Naive B cell (primary cell): ENCODE data around the gene ASB16. TPM values are rescaled to one million over a fixed set of nuclear protein-coding genes. Genes with fewer than 3 reads are reported as not detected.
A peak's percentile ranks its signal among the peaks of the same experiment; 100 is the strongest.
"Not testable (repeated sequence)": the region's sequence is repeated elsewhere in the genome, so short reads cannot be mapped to it uniquely, and the experiment has no call there.

Source experiments
- ATAC-seq, 2 donors: fragments of 150-1000 bp; cut with Tn5 transposase; 2 replicates each; pipeline ENCODE4 v1.10.0; 2021; ENCODE audit warnings: low read depth in 2 of 2, mild to moderate bottlenecking in 2 of 2, moderate library complexity in 2 of 2
- DNase-seq: peaks from one replicate; pipeline ENCODE4 v3.0.0; 2022
- H3K27ac Mint-ChIP-seq, 6 donors: one replicate each; pipeline ENCODE4 v1.8.0; 2020 to 2022; ENCODE audit warnings: mild to moderate bottlenecking in 6 of 6, mixed read lengths in 6 of 6, moderate library complexity in 5 of 6, inconsistent platforms in 2 of 6
- H3K27me3 Mint-ChIP-seq, 3 donors: one replicate each; pipeline ENCODE4 v1.8.0; 2021 to 2022; ENCODE audit warnings: mixed read lengths in 3 of 3, mild to moderate bottlenecking in 1 of 3
- H3K36me3 Mint-ChIP-seq, 2 donors: one replicate each; pipeline ENCODE4 v1.8.0; 2020 to 2022; ENCODE audit warnings: mixed read lengths in 2 of 2, inconsistent platforms in 1 of 2, mild to moderate bottlenecking in 1 of 2
- H3K4me1 Mint-ChIP-seq, 3 donors: one replicate each; pipeline ENCODE4 v1.8.0; 2020 to 2022; ENCODE audit warnings: mixed read lengths in 3 of 3, inconsistent platforms in 1 of 3, mild to moderate bottlenecking in 1 of 3, moderate library complexity in 1 of 3
- H3K4me3 Mint-ChIP-seq, 8 donors: one replicate each; pipeline ENCODE4 v1.8.0; 2020 to 2022; ENCODE audit warnings: mild to moderate bottlenecking in 8 of 8, mixed read lengths in 8 of 8, moderate library complexity in 8 of 8, inconsistent platforms in 2 of 8
- H3K9me3 Mint-ChIP-seq, 7 donors: one replicate each; pipeline ENCODE4 v1.8.0; 2020 to 2022; ENCODE audit warnings: mixed read lengths in 7 of 7, mild to moderate bottlenecking in 5 of 7, inconsistent platforms in 2 of 7, moderate library complexity in 1 of 7
- polyA plus RNA-seq, 6 donors: library from polyadenylated mRNA; unstranded; fragments of 300-500 nt; fragmentation: Illumina TruSeq; gene quantifications; one replicate each; pipeline ENCODE4 v1.2.3, GENCODE V29; 2021; ENCODE audit warnings: low read depth in 6 of 6

Gene ASB16
- polyA plus RNA-seq: under 1 TPM in 4 of 6 donors, not detected in 2; 0.19 to 0.43 (median 0.31) TPM

GRCh38 chr17:44170499-44171201 is at the start of gene ASB16:
TSS of gene ASB16 (plus strand) at chr17:44170704. CDS start at chr17:44170790, 86 bp downstream.
- Mint-ChIP-seq H3K4me1 (peaks cover 12 to 20% (median 14%) of the 10 kb centered on the region in 3 donors), H3K27ac (peak within 1 kb of the TSS in 3 of 6 donors; percentile 28 to 59 (median 29)), H3K27me3 (no peaks in the 10 kb centered on the region), H3K9me3 (no peaks in the 10 kb centered on the region), H3K36me3 (no peaks in the 10 kb centered on the region), H3K4me3 (no peak within 1 kb of the TSS)
- ATAC-seq (no peak), DNase-seq (no peak)

GRCh38 chr17:44120851-44121605 is 49.5 kb upstream of the ASB16 start:
- H3K4me1 Mint-ChIP-seq: peaks cover 56 to 71% (median 66%) of the 10 kb centered on the region in 3 donors
- peak overlapping the region; percentile 63 to 98 (median 95) for H3K4me3 Mint-ChIP-seq
- no peak for DNase-seq
- H3K36me3 Mint-ChIP-seq: no peaks in the 10 kb centered on the region
- H3K9me3 Mint-ChIP-seq: no peaks in the 10 kb centered on the region
- peak overlapping the region in 3 of 6 donors; percentile 52 to 97 (median 90) for H3K27ac Mint-ChIP-seq
- H3K27me3 Mint-ChIP-seq: no peaks in the 10 kb centered on the region
- ATAC-seq: no peak

GRCh38 chr17:44121997-44122815 is 48.3 kb upstream of the ASB16 start:
- H3K9me3 Mint-ChIP-seq: no peaks in the 10 kb centered on the region
- no peaks in the 10 kb centered on the region for H3K36me3 Mint-ChIP-seq
- ATAC-seq: no peak
- H3K4me1 Mint-ChIP-seq: peaks cover 45 to 60% (median 59%) of the 10 kb centered on the region in 3 donors
- H3K4me3 Mint-ChIP-seq: peak overlapping the region; percentile 90 to 98 (median 96)
- peak overlapping the region; percentile 89 to 99 (median 96) for H3K27ac Mint-ChIP-seq
- DNase-seq: no peak
- H3K27me3 Mint-ChIP-seq: no peaks in the 10 kb centered on the region

- peak; percentile 21 to 22 for ATAC-seq
- no peak for DNase-seq
- peak overlapping the region; percentile 88 to 99 (median 96) for H3K27ac Mint-ChIP-seq
- peaks cover 45 to 58% (median 52%) of the 10 kb centered on the region in 3 donors for H3K4me1 Mint-ChIP-seq
- no peaks in the 10 kb centered on the region for H3K9me3 Mint-ChIP-seq
- H3K27me3 Mint-ChIP-seq: no peaks in the 10 kb centered on the region
- peak overlapping the region; percentile 90 to 98 (median 96) for H3K4me3 Mint-ChIP-seq
- no peaks in the 10 kb centered on the region for H3K36me3 Mint-ChIP-seq
These were observed 47.6 kb upstream of the ASB16 start for GRCh38 chr17:44122816-44123355.

GRCh38 chr17:44123356-44124117 is 47.0 kb upstream of the ASB16 start, which contains the start of gene HDAC5:
TSS of gene HDAC5 (minus strand) at chr17:44123641. CDS start at chr17:44117515, 6,126 bp downstream.
- Mint-ChIP-seq H3K4me3 (peak within 1 kb of the TSS; percentile 96 to 98 (median 97)), H3K9me3 (no peaks in the 10 kb centered on the region), H3K27me3 (no peaks in the 10 kb centered on the region), H3K27ac (peak within 1 kb of the TSS; percentile 97 to 99 (median 98)), H3K4me1 (peaks cover 39 to 52% (median 46%) of the 10 kb centered on the region in 3 donors), H3K36me3 (no peaks in the 10 kb centered on the region)
- peak; percentile 93 for DNase-seq
- ATAC-seq: peak; percentile 90

GRCh38 chr17:44124118-44124438 is 46.4 kb upstream of the ASB16 start:
- Mint-ChIP-seq H3K4me1 (peaks cover 34 to 48% (median 40%) of the 10 kb centered on the region in 3 donors), H3K27me3 (no peaks in the 10 kb centered on the region), H3K36me3 (no peaks in the 10 kb centered on the region), H3K4me3 (peak overlapping the region; percentile 96 to 98 (median 97)), H3K27ac (peak overlapping the region; percentile 92 to 99 (median 98)), H3K9me3 (no peaks in the 10 kb centered on the region)
- ATAC-seq: no peak
- no peak for DNase-seq

GRCh38 chr17:44128383-44128782 is 42.1 kb upstream of the ASB16 start:
- ATAC-seq: no peak
- no peak for DNase-seq
- no peaks in the 10 kb centered on the region for H3K9me3 Mint-ChIP-seq
- peak overlapping the region in 1 of 6 donors; percentile 85 for H3K27ac Mint-ChIP-seq
- no peak overlapping the region for H3K4me3 Mint-ChIP-seq
- H3K27me3 Mint-ChIP-seq: no peaks in the 10 kb centered on the region
- no peaks in the 10 kb centered on the region for H3K36me3 Mint-ChIP-seq
- H3K4me1 Mint-ChIP-seq: peaks cover 10 to 13% (median 11%) of the 10 kb centered on the region in 3 donors

GRCh38 chr17:44130693-44131349 is 39.7 kb upstream of the ASB16 start:
- Mint-ChIP-seq H3K36me3 (no peaks in the 10 kb centered on the region), H3K4me1 (no peaks in the 10 kb centered on the region), H3K4me3 (no peak overlapping the region), H3K9me3 (no peaks in the 10 kb centered on the region), H3K27ac (peak overlapping the region in 1 of 6 donors; percentile 47), H3K27me3 (no peaks in the 10 kb centered on the region)
- DNase-seq: no peak
- no peak for ATAC-seq

GRCh38 chr17:44131372-44131771 is 39.1 kb upstream of the ASB16 start:
- H3K4me3 Mint-ChIP-seq, H3K4me1 Mint-ChIP-seq, ATAC-seq, DNase-seq, H3K36me3 Mint-ChIP-seq, H3K9me3 Mint-ChIP-seq, H3K27me3 Mint-ChIP-seq: not testable (repeated sequence)
- peak overlapping the region in 1 of 6 donors; percentile 47 for H3K27ac Mint-ChIP-seq

- ATAC-seq: no peak
- H3K27ac Mint-ChIP-seq: peak overlapping the region in 2 of 6 donors; percentile 5 to 32
- H3K36me3 Mint-ChIP-seq: no peaks in the 10 kb centered on the region
- H3K4me1 Mint-ChIP-seq: peaks cover 0 to 4% (median 0%) of the 10 kb centered on the region in 3 donors
- H3K27me3 Mint-ChIP-seq: peaks cover 0 to 2% (median 1%) of the 10 kb centered on the region in 3 donors
- H3K4me3 Mint-ChIP-seq: no peak overlapping the region
- H3K9me3 Mint-ChIP-seq: no peaks in the 10 kb centered on the region
- DNase-seq: no peak
These were observed 38.2 kb upstream of the ASB16 start for GRCh38 chr17:44132275-44132821.

GRCh38 chr17:44133918-44134476 is 36.5 kb upstream of the ASB16 start:
- ATAC-seq (no peak), DNase-seq (no peak)
- Mint-ChIP-seq H3K4me3 (no peak overlapping the region), H3K36me3 (no peaks in the 10 kb centered on the region), H3K27ac (peak overlapping the region in 1 of 6 donors; percentile 52), H3K27me3 (peaks cover 9 to 19% (median 15%) of the 10 kb centered on the region in 3 donors), H3K4me1 (peaks cover 0 to 4% (median 0%) of the 10 kb centered on the region in 3 donors), H3K9me3 (no peaks in the 10 kb centered on the region)
